ENCODE results near the gene ASIC2.

DNA sequence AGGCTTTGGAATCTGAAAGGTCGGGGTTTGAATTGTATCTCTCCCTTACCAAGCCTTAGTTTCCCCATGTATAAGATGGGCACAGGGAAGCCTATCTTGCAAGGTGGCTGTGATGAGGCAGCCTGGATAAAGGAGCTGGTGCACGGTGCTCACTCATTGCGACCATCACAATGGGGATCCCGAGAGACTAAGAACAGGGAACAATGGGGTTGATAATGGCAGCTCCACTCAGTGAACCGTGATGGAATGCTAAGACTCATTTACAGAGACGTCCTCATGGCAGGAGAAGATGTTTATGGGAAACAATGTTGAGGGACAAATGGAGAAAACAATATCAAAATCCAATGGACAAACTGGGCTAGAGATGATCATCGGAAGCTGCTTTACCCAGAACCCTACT is 219.7 kb downstream of the ASIC2 start:
- TF ChIP-seq, protein P1, sequence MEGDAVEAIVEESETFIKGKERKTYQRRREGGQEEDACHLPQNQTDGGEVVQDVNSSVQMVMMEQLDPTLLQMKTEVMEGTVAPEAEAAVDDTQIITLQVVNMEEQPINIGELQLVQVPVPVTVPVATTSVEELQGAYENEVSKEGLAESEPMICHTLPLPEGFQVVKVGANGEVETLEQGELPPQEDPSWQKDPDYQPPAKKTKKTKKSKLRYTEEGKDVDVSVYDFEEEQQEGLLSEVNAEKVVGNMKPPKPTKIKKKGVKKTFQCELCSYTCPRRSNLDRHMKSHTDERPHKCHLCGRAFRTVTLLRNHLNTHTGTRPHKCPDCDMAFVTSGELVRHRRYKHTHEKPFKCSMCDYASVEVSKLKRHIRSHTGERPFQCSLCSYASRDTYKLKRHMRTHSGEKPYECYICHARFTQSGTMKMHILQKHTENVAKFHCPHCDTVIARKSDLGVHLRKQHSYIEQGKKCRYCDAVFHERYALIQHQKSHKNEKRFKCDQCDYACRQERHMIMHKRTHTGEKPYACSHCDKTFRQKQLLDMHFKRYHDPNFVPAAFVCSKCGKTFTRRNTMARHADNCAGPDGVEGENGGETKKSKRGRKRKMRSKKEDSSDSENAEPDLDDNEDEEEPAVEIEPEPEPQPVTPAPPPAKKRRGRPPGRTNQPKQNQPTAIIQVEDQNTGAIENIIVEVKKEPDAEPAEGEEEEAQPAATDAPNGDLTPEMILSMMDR (IDR thresholded peaks at IDR 0.05), result no peak
- no peak for TF ChIP-seq ZFX (IDR thresholded peaks at IDR 0.05; ENCODE audit: borderline replicate concordance)
